GM23338 (cell line): Measurements from ENCODE around the gene TMEM132D. TPM values are rescaled to one million over a fixed set of nuclear protein-coding genes. Genes with fewer than 3 reads are reported as not detected.

Experiments
- ATAC-seq: fragments of 200-7000 bp; cut with Tn5 transposase; 3 replicates; pipeline ENCODE4 v1.9.1; 2020
- DNase-seq: peaks from one replicate; pipeline ENCODE4 v3.0.0-alpha.2; 2015; ENCODE audit warnings: low spot score
- H2AFZ ChIP-seq: fragments of 200-600 bp; sonication (generic); 2 replicates; pipeline ENCODE4 v1.8.0; 2016; ENCODE audit warnings: antibody characterized with exemption, mild to moderate bottlenecking, moderate library complexity
- H3F3A ChIP-seq: fragments of 200-600 bp; sonication (generic); replicated peaks from 2 replicates; pipeline ENCODE4 v1.8.0; 2017; ENCODE audit warnings: antibody characterized with exemption, mixed run types, low read depth
- H3K27ac ChIP-seq: fragments of 200-600 bp; sonication (generic); 2 replicates; pipeline ENCODE4 v1.6.1; 2016; ENCODE audit warnings: low read depth
- H3K27me3 ChIP-seq: fragments of 200-600 bp; sonication (generic); 2 replicates; pipeline ENCODE4 v1.8.0; 2016; ENCODE audit warnings: mild to moderate bottlenecking, mixed run types, moderate library complexity; ENCODE audit not compliant: insufficient read depth
- H3K36me3 ChIP-seq: fragments of 200-600 bp; sonication (generic); 2 replicates; pipeline ENCODE4 v1.8.0; 2016; ENCODE audit warnings: mild to moderate bottlenecking; ENCODE audit not compliant: insufficient read depth
- H3K4me1 ChIP-seq: fragments of 200-600 bp; sonication (generic); 2 replicates; pipeline ENCODE4 v1.8.0; 2016; ENCODE audit warnings: mild to moderate bottlenecking, moderate library complexity; ENCODE audit not compliant: insufficient read depth
- H3K4me2 ChIP-seq: fragments of 200-600 bp; sonication (generic); 2 replicates; pipeline ENCODE4 v1.7.1; 2017; ENCODE audit warnings: mixed run types
- H3K4me3 ChIP-seq: fragments of 200-600 bp; sonication (generic); 2 replicates; pipeline ENCODE4 v1.6.1; 2016; ENCODE audit warnings: mixed run types
- H3K79me2 ChIP-seq: fragments of 200-600 bp; sonication (generic); replicated peaks from 2 replicates; pipeline ENCODE4 v1.8.0; 2017; ENCODE audit warnings: mild to moderate bottlenecking; ENCODE audit not compliant: insufficient read depth
- H3K9me2 ChIP-seq: fragments of 200-600 bp; sonication (generic); 2 replicates; pipeline ENCODE4 v1.8.0; 2017; ENCODE audit not compliant: insufficient read depth
- H4K20me1 ChIP-seq: fragments of 200-600 bp; sonication (generic); replicated peaks from 2 replicates; pipeline ENCODE4 v1.8.0; 2017; ENCODE audit warnings: mild to moderate bottlenecking; ENCODE audit not compliant: insufficient read depth
- H3K27ac Mint-ChIP-seq: 2 replicates; pipeline ENCODE4 v1.8.0; 2020; ENCODE audit warnings: inconsistent platforms, mild to moderate bottlenecking, moderate library complexity, mixed read lengths
- H3K27me3 Mint-ChIP-seq: 3 replicates; pipeline ENCODE4 v1.8.0; 2022; ENCODE audit warnings: low read depth, mild to moderate bottlenecking, moderate library complexity, mixed read lengths, inconsistent platforms; ENCODE audit not compliant: insufficient read depth, poor library complexity
- H3K36me3 Mint-ChIP-seq: 3 replicates; pipeline ENCODE4 v1.8.0; 2021; ENCODE audit warnings: low read depth, mild to moderate bottlenecking, inconsistent platforms, moderate library complexity, mixed read lengths
- H3K4me1 Mint-ChIP-seq: 3 replicates; pipeline ENCODE4 v1.8.0; 2020; ENCODE audit warnings: mild to moderate bottlenecking, inconsistent platforms, mixed read lengths
- H3K4me3 Mint-ChIP-seq: 3 replicates; pipeline ENCODE4 v1.8.0; 2021; ENCODE audit warnings: moderate library complexity, mild to moderate bottlenecking, inconsistent platforms, mixed read lengths
- H3K9me3 Mint-ChIP-seq: 3 replicates; pipeline ENCODE4 v1.8.0; 2020; ENCODE audit warnings: moderate library complexity, mild to moderate bottlenecking, inconsistent platforms, mixed read lengths
- CREB1 ChIP-seq: fragments of 250-450 bp; sonication (Bioruptor Pico); IDR thresholded peaks from 2 replicates; pipeline ENCODE4 v1.5.0; 2020; ENCODE audit warnings: low read depth, mild to moderate bottlenecking, moderate library complexity
- EZH2 ChIP-seq: fragments of 200-600 bp; sonication (generic); IDR thresholded peaks from one replicate; pipeline ENCODE4 v1.8.0; 2017; ENCODE audit warnings: antibody characterized with exemption, mild to moderate bottlenecking, low read depth; ENCODE audit not compliant: unreplicated experiment
- EZH2phosphoT487 ChIP-seq: fragments of 200-600 bp; sonication (generic); IDR thresholded peaks from one replicate; pipeline ENCODE4 v1.8.1; 2018; ENCODE audit warnings: antibody characterized with exemption; ENCODE audit not compliant: unreplicated experiment
- JUNB ChIP-seq: IDR thresholded peaks from one replicate; pipeline ENCODE4 v1.6.1; 2016; ENCODE audit warnings: antibody characterized with exemption; ENCODE audit not compliant: unreplicated experiment
- NANOG ChIP-seq: IDR thresholded peaks from 2 replicates; pipeline ENCODE4 v1.6.1; 2016; ENCODE audit warnings: antibody characterized with exemption, borderline replicate concordance
- POLR2AphosphoS5 ChIP-seq: IDR thresholded peaks from 2 replicates; pipeline ENCODE4 v1.6.1; 2016; ENCODE audit warnings: antibody characterized with exemption, low read depth
- REST ChIP-seq: IDR thresholded peaks from one replicate; pipeline ENCODE4 v1.6.1; 2018; ENCODE audit warnings: antibody characterized with exemption; ENCODE audit not compliant: unreplicated experiment
- STAT1 ChIP-seq: IDR thresholded peaks from one replicate; pipeline ENCODE4 v1.6.1; 2016; ENCODE audit warnings: antibody characterized with exemption; ENCODE audit not compliant: unreplicated experiment
- ZNF114 ChIP-seq: fragments of 250-450 bp; sonication (Bioruptor Pico); IDR thresholded peaks from 2 replicates; pipeline ENCODE4 v1.5.0; 2020; ENCODE audit warnings: mild to moderate bottlenecking, moderate library complexity
- ZNF331 ChIP-seq: fragments of 250-450 bp; sonication (Bioruptor Pico); IDR thresholded peaks from 2 replicates; pipeline ENCODE4 v1.5.0; 2020; ENCODE audit warnings: low read depth, mild to moderate bottlenecking, moderate library complexity
- polyA plus RNA-seq: library from polyadenylated mRNA; unstranded; fragments of >200 nt; fragmentation: Nextera tagmentation; extraction: Ambion mirVana; gene quantifications from 2 replicates; pipeline ENCODE4 v1.2.1, GENCODE V29; 2016
- total RNA-seq: library from RNA; depleted of rRNA; stranded (reverse); fragments of >200 nt; shearing (Covaris generic); gene quantifications from 2 replicates; pipeline ENCODE4 v1.2.3, GENCODE V29; 2014
- TF ChIP-seq, protein P1 (sequence below): fragments of 250-450 bp; sonication (Bioruptor Pico); IDR thresholded peaks from 2 replicates; pipeline ENCODE4 v1.5.0; 2020; ENCODE audit warnings: mild to moderate bottlenecking, moderate library complexity
- TF ChIP-seq, protein P2 (sequence below): IDR thresholded peaks from 2 replicates; pipeline ENCODE4 v1.6.1; 2016; ENCODE audit warnings: antibody characterized with exemption
- TF ChIP-seq, protein P3 (sequence below), 2 experiments: fragments of 200-600 bp in 1 of 2; sonication (generic) in 1 of 2; conservative IDR thresholded peaks; 2 replicates each; pipeline versions ENCODE4 v1.5.1 to v1.6.1; 2016 to 2017; ENCODE audit warnings: antibody characterized with exemption in 2 of 2, low read depth in 2 of 2, mild to moderate bottlenecking in 2 of 2, moderate library complexity in 1 of 2

The TMEM132D gene
- total and polyA plus RNA-seq, 2 experiments from 2014 or later: 0.44 to 5.3 TPM

DNA sequence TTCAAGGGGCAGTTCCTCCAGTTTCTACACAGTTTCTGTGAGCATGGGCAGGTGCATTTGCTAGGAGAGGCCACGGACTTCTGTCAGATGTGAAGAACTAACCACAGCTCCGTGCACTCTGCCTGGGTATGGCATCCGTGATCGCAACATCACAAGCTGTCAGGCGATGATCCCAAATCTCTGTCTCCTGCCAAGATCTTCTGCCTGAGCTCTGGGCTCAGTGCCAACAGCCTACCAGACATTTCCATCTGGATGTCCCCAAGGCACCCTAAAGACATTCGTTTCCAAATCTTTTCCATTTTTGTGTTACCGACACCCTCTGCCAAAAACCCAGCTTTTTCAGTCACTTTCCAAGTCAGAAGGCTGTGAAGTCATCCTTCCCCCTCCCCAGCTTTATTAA is 758.4 kb downstream of the TMEM132D start:
- Histone ChIP-seq H3K4me3 (no peak overlapping the region), H3K4me1 (no peaks in the 10 kb centered on the region), H3K27me3 (no peaks in the 10 kb centered on the region), H3K79me2 (no peaks in the 10 kb centered on the region), H3K9me2 (no peaks in the 10 kb centered on the region), H3F3A (no peaks in the 10 kb centered on the region), H3K4me2 (no peak overlapping the region), H3K36me3 (no peaks in the 10 kb centered on the region), H3K27ac (no peak overlapping the region), H4K20me1 (no peaks in the 10 kb centered on the region), H2AFZ (no peak overlapping the region)
- Mint-ChIP-seq H3K27ac (no peak overlapping the region), H3K27me3 (no peaks in the 10 kb centered on the region), H3K36me3 (peaks cover 32% of the 10 kb centered on the region), H3K4me1 (no peaks in the 10 kb centered on the region), H3K9me3 (peaks cover 82% of the 10 kb centered on the region), H3K4me3 (no peak overlapping the region)
- DNase-seq: no peak
- TF ChIP-seq EZH2 (no peak), NANOG (no peak), EZH2phosphoT487 (no peak), JUNB (no peak), STAT1 (no peak), POLR2AphosphoS5 (no peak), ZNF114 (no peak), CREB1 (no peak), ZNF331 (CRISPR knock-in tag) (no peak), REST (no peak)
- TF ChIP-seq, protein P1, sequence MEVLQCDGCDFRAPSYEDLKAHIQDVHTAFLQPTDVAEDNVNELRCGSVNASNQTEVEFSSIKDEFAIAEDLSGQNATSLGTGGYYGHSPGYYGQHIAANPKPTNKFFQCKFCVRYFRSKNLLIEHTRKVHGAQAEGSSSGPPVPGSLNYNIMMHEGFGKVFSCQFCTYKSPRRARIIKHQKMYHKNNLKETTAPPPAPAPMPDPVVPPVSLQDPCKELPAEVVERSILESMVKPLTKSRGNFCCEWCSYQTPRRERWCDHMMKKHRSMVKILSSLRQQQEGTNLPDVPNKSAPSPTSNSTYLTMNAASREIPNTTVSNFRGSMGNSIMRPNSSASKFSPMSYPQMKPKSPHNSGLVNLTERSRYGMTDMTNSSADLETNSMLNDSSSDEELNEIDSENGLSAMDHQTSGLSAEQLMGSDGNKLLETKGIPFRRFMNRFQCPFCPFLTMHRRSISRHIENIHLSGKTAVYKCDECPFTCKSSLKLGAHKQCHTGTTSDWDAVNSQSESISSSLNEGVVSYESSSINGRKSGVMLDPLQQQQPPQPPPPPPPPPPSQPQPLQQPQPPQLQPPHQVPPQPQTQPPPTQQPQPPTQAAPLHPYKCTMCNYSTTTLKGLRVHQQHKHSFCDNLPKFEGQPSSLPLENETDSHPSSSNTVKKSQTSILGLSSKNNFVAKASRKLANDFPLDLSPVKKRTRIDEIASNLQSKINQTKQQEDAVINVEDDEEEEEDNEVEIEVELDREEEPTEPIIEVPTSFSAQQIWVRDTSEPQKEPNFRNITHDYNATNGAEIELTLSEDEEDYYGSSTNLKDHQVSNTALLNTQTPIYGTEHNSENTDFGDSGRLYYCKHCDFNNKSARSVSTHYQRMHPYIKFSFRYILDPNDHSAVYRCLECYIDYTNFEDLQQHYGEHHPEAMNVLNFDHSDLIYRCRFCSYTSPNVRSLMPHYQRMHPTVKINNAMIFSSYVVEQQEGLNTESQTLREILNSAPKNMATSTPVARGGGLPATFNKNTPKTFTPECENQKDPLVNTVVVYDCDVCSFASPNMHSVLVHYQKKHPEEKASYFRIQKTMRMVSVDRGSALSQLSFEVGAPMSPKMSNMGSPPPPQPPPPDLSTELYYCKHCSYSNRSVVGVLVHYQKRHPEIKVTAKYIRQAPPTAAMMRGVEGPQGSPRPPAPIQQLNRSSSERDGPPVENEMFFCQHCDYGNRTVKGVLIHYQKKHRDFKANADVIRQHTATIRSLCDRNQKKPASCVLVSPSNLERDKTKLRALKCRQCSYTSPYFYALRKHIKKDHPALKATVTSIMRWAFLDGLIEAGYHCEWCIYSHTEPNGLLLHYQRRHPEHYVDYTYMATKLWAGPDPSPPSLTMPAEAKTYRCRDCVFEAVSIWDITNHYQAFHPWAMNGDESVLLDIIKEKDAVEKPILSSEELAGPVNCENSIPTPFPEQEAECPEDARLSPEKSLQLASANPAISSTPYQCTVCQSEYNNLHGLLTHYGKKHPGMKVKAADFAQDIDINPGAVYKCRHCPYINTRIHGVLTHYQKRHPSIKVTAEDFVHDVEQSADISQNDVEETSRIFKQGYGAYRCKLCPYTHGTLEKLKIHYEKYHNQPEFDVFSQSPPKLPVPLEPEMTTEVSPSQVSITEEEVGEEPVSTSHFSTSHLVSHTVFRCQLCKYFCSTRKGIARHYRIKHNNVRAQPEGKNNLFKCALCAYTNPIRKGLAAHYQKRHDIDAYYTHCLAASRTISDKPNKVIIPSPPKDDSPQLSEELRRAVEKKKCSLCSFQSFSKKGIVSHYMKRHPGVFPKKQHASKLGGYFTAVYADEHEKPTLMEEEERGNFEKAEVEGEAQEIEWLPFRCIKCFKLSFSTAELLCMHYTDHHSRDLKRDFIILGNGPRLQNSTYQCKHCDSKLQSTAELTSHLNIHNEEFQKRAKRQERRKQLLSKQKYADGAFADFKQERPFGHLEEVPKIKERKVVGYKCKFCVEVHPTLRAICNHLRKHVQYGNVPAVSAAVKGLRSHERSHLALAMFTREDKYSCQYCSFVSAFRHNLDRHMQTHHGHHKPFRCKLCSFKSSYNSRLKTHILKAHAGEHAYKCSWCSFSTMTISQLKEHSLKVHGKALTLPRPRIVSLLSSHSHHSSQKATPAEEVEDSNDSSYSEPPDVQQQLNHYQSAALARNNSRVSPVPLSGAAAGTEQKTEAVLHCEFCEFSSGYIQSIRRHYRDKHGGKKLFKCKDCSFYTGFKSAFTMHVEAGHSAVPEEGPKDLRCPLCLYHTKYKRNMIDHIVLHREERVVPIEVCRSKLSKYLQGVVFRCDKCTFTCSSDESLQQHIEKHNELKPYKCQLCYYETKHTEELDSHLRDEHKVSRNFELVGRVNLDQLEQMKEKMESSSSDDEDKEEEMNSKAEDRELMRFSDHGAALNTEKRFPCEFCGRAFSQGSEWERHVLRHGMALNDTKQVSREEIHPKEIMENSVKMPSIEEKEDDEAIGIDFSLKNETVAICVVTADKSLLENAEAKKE (CRISPR knock-in tag): no peak
- TF ChIP-seq, protein P2, sequence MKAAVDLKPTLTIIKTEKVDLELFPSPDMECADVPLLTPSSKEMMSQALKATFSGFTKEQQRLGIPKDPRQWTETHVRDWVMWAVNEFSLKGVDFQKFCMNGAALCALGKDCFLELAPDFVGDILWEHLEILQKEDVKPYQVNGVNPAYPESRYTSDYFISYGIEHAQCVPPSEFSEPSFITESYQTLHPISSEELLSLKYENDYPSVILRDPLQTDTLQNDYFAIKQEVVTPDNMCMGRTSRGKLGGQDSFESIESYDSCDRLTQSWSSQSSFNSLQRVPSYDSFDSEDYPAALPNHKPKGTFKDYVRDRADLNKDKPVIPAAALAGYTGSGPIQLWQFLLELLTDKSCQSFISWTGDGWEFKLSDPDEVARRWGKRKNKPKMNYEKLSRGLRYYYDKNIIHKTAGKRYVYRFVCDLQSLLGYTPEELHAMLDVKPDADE: no peak
- TF ChIP-seq, protein P3, sequence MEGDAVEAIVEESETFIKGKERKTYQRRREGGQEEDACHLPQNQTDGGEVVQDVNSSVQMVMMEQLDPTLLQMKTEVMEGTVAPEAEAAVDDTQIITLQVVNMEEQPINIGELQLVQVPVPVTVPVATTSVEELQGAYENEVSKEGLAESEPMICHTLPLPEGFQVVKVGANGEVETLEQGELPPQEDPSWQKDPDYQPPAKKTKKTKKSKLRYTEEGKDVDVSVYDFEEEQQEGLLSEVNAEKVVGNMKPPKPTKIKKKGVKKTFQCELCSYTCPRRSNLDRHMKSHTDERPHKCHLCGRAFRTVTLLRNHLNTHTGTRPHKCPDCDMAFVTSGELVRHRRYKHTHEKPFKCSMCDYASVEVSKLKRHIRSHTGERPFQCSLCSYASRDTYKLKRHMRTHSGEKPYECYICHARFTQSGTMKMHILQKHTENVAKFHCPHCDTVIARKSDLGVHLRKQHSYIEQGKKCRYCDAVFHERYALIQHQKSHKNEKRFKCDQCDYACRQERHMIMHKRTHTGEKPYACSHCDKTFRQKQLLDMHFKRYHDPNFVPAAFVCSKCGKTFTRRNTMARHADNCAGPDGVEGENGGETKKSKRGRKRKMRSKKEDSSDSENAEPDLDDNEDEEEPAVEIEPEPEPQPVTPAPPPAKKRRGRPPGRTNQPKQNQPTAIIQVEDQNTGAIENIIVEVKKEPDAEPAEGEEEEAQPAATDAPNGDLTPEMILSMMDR (conservative IDR thresholded peaks at IDR 0.05; ENCODE audit: low read depth in 2 of 2): no peak
- ATAC-seq: no peak
